HG02798 (cell line): ENCODE measurements around the gene LMBR1.
"Not testable (repeated sequence)": the region's sequence is repeated elsewhere in the genome, so short reads cannot be mapped to it uniquely, and the experiment has no call there.

ENCODE experiments used
- ATAC-seq: cut with Tn5 transposase; IDR thresholded peaks from one replicate; pipeline ENCODE4 v1.9.1; 2021; ENCODE audit warnings: mild to moderate bottlenecking; ENCODE audit not compliant: unreplicated experiment, poor library complexity

The LMBR1 gene

DNA sequence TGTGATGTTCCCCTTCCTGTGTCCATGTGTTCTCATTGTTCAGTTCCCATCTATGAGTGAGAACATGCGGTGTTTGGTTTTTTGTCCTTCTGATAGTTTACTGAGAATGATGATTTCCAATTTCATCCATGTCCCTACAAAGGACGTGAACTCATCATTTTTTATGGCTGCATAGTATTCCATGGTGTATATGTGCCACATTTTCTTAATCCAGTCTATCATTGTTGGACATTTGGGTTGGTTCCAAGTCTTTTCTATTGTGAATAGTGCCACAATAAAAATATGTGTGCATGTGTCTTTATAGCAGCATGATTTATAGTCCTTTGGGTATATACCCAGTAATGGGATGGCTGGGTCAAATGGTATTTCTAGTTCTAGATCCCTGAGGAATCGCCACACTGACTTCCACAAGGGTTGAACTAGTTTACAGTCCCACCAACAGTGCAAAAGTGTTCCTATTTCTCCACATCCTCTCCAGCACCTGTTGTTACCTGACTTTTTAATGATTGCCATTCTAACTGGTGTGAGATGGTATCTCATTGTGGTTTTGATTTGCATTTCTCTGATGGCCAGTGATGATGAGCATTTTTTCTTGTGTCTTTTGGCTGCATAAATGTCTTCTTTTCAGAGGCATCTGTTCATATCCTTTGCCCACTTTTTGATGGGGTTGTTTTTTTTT lies 16.7 kb upstream of the LMBR1 start:
- not testable (repeated sequence) for ATAC-seq

DNA sequence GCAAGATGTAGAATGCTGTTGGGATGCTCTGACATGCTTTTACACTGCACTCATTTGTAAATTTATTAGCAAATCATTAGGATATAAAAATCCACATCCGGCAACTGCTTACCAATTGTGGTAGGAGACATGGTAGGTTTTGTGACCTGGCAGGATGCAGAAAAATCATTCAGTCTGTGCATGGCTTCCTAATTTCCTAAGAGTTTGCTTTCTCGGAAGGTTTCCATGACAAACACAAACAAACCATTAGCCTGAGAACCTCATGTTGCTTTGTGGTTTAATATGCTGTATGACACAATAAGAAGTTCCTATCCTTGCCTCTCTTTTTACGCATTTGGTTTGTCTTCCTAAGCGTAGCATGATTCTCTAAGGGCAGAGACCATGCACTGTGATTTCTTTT lies 14.7 kb upstream of the LMBR1 start:
- ATAC-seq, result no peak

DNA sequence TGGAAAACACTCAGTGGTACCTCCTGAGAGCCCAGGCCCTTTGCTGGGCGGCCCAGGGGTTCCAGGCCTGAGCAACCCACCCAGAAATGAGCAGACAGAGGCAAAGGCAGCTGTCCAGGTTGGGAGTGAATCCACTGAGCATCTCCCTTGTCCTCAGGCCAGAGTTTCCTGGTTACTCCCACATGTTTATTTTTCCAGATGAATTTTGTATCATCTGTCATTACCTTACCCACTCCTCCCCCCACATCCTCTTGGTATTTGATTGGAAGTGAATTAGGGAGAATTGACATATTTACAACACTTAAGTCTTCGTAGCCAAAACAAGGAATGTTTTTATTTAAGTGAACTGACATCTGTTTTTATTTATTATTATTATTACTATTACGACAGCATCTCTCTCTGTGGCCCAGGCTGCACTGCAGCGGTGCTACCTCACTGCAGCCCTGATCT lies 13.2 kb upstream of the LMBR1 start:
- ATAC-seq, result no peak

DNA sequence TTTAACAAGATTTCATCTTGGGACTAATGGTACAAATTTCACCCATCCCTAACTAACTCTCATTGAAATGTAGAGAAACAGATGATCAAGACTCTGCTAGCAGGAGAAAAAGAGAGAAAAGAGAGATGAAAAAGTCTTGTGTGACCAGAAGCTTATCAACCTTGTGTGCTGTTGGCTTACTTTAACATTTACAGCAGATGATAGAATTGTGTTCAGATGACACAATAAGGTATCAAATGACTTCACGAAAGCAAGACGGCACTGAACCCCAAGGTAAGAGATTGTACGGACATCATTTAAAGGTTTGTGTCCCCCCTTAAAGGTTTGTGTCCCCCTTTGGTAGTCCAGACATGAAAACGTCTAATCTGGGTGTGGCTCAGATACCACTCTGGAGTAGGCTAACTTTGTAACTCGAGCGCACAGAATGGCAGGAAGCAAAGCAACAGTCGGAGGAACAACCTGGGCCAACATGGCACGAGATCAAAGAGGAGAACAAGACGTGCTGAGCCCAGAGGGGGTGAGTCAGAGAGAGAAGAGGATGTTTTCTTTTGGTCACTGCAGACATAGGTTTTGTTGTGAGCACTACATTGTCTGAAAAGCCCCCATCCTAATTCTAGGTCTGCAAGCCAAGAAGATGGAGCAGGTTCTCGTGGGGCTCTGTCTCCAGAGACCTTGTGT lies 10.4 kb upstream of the LMBR1 start:
- ATAC-seq, result no peak

DNA sequence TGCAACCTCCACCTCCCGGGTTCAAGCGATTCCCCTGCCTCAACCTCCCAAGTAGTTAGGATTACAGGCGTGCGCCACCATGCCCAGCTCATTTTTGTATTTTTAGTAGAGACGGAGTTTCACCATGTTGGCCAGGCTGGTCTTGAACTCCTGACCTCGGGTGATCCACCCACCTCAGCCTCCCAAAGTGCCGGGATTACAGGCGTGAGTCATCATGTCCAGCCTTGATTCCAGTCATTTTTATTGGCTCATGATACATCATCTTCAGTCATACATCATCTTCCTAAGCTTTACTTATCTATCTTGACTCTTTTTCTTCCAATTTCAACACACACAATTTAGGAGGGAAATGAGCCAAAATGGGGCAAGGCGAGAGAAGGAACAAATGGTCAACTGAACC lies 7.1 kb upstream of the LMBR1 start:
- not testable (repeated sequence) for ATAC-seq

DNA sequence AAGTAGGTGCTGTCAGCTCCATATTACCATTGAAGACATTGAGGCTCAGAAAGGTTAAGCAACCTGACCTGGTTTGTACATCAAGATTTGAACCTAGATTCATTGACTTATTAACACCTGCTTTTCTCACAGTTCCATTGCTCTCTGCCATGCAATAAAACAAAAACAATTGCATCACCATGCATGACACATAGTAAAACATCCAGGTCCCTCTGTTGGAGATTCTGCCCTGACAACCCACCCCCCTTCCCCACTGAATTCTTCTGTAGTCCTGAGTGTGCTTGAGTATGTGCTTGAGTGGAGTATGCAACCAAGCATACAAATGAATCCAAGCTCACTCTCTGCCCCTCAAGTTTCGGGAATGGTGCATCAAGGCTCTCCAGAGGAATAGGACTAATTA lies 6.0 kb upstream of the LMBR1 start:
- no peak for ATAC-seq

DNA sequence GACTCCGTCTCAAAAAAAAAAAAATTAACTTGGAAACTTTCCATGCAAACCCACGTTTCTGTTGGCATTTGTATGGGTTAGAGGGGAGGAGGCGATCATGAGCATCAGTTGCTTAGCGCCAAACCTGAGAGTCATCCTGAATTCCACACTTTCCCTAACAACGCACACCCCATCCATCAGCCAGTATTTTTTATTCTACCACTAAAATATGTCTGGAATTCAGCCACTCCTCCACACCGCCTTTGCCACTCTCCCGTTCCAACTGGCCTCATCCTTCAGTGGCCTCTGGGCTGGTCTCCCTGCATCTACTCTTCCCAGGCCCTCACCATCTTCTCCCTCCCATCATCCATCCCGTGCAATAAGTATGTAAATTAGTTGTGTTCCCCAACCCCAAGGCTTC lies 4.7 kb upstream of the LMBR1 start:
- ATAC-seq, result no peak

DNA sequence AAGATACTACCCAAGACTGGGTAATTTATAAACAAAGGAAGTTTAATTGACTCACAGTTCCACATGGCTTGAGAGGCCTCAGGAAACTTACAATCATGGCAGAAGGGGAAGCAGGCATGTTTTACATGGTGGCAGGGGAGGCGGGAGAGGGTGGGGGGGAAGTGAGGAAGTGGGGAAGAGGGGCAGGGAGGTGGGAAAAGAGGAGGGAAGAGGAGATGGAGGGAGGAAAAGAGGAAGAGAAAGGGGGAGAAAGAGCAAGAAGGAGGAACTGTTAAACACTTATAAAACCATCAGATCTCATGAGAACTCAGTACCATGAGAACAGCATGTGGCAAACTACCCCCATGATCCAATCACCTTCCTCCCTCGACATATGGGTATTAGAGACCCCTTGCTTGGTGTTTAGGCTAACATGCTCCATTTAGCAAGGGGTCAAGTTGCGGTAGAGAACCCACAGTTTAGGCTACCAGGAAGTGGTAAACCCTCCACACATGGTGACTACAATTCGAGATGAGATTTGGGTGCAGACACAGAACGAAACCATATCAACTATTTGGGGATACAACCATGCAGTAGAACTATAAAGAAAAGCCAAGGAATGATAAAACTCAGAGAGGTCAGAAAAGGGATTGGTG lies 3.5 kb upstream of the LMBR1 start:
- no peak for ATAC-seq

DNA sequence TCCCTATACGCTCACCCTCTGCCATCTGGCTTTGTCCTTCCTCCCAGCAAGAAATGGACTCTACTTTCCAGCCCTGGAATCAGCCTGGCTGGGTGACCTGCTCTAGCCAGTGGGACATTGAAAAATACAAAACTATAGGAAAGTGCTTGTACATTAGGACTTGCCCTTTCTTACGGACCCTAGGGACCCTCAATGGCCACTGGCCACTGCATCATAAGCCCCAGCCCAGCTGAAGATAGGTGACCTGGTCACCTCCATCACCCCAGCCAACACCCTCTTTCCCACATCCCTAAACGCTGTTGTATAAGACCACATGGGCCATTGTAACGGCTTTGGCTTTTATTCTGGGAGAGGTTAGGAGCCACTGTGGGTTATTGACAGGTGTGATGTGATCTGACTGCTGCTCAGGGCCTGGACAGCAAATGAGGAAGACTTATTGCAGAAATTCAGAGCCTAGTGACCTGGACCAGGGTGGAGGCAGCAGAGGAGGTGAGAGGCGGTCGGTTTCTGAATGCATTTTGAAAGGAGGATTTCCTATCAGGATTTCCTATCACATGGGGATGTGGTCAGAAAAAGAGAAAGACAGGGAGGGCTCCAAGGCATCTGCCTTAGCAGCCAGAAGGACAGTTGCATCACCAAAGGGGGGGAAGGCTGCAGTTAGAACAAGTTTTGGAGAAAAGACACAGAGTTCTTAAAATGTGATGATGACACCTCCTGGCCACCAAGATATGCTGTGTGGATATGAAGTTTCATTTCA lies 2.2 kb upstream of the LMBR1 start:
- ATAC-seq, result no peak

DNA sequence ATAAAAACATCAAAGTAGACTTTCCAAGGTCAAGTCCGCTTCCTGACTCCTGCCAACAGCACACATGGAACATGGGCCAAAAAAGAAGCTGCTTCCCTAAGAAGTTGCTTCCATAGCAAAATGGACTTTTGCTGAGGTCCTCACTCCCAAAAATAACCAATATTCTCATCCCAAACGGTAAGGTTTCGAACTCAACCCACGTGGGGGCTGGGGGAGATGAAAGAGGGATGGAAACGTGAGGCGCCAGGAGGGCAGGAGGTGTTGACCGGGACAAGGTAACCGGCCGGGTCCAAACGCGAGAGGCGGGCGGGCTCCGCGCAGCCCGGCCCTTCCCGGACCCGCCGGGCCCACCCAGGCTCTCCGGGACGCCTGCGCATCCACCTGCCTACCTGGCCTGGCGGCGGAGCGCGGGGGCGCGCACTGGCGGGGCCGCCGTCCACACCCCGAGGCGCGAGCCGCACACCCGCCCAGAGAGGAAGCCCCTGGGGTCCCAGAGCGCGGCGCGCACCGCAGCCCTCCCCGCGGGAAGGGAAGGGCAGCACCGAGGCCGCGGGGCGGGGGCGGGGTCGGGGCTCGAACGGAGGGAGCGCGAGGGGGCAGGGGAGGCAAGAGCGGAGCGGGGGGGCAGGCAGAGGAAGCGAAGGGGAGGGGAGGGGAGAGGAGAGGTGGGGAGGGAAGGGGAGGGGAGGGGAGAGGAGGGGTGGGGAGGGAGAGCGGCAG lies 742 bp downstream of the LMBR1 start:
- peak; percentile 27 for ATAC-seq

DNA sequence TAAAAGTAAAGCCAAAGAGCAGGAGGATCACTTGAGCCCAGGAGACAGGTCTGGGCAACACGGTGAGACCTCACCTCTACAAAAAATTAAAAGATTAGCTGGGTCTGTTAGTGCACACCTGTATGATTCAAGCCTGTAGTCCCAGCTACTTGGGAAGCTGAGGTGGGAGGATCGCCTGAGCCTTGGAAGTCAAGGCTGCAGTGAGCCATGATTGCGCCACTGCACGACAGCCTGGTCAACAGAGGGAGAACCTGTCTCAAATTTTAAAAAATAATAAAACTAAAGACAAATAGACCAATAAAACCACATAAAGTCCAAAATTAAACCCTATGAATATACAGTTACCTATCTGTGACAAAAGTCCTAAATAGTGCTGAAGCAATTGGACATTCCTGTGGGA lies 3.2 kb downstream of the LMBR1 start:
- no peak for ATAC-seq

DNA sequence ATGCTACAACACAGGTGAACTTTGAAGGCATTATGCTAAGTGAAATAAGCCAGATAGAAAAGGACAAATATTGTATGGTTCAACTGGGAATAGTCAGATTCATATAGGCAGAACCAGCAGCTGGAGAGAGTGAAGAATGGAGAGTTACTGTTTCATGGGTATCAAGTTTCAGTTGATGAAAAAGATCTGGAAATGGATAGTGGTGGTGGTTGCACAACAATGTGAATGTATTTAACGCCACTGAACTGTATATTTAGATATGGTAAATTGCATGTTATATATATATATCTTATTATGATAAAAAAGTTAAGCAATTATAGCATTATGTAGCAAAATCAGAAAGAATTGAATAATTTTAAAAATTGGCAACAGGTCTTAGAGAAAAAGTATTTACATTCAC lies 3.9 kb downstream of the LMBR1 start:
- no peak for ATAC-seq

DNA sequence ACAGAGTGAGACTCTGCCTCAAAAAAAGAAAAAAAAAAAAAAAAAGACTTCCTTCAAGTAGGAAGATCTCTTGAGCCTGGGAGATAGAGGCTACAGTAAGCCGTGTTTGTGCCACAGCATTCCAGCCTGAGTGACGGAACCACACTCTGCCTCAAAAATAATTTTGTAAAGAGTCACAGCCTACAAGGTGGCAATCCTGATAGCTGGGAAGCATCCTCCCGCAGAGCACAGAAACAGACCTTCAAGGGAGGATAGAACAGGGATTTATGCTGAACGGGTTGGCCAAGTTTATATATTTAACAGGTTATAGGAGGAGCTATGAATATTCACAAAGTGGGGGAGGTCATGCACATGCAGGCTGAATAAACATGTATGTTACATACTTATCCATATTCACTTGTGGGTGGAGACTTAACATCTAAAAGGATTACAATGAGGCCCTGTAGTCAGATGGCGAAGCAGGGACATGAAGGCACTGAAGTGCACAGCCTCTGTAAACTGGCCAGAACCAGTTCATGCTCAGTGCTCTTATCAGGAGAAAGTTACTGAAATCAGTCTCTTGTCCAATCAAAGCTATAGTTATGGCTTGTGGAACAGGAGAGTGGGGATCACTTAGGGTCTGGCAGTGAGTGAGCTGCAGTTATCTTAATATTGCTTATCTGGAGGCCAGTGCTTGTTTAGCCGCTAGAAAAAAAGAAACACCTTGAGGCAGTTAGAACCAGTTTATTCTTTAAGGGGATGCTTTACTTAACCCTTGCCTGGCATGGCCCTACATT lies 6.8 kb downstream of the LMBR1 start:
- ATAC-seq, result no peak

DNA sequence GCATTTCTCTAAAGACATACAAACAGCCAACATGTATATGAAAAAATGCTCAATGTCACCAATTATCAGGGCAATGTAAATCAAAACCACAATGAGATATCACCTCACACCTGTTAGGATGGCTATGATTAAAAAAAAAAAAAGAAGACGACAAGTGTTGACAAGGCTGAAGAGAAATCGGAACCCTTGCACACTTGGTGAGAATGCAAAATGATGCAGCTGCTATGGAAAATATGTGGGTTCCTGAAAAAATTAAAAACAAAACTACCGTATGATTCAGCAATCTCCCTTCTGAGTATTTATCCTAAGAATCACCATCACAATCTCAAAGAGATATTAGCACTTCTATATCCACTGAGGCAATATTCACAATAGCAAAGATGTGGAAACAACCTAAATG lies 11.3 kb downstream of the LMBR1 start:
- ATAC-seq, result no peak

DNA sequence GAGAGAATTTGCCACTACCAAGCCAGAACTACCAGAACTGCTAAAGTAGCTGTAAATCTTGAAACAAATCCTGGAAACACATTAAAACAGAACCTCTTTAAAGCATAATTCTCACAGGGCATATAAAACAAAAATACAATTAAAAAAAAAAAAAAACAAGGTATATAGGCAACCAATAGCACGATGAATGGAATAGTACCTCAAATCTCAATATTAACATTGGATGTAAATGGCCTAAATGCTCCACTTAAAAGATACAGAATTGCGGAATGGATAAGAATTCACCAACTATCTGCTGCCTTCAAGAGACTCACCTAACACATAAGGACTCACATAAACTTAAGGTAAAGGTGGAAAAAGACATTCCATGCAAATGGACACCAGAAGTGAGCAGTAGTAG lies 17.2 kb downstream of the LMBR1 start:
- ATAC-seq, result no peak

DNA sequence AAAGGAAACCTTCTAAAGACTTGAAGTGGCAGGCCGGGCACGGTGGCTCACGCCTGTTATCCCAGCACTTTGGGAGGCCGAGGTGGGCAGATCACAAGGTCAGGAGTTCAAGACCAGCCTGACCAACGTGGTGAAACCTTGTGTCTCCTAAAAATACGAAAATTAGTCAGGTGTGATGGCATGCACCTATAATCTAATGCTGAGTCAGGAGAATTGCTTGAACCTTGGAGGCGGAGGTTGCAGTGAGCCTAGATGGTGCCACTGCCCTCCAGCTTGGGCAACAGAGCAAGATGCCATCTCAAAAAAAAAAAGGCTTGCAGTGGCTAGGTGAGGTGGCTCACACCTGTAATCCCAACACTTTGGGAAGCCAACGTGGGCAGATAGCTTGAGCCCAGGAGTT lies 24.6 kb downstream of the LMBR1 start:
- ATAC-seq, result not testable (repeated sequence)

DNA sequence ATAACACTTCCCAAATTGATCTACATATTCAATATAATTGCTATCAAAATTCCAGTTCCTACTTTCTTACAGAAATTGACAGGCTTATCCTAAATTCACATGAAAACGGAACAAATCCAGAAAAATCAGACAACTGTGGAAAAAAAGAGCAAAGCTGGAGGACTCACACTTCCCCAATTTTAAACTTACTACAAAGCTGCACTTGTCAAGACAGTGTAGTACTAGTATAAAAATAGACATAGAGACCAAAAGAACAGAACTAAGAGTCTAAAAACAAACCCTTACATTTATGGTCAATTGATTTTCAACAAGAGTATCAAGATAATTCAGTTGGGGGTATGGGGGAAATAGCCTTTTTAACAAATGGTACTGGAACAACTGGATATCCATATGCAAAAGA lies 27.5 kb downstream of the LMBR1 start:
- no peak for ATAC-seq

DNA sequence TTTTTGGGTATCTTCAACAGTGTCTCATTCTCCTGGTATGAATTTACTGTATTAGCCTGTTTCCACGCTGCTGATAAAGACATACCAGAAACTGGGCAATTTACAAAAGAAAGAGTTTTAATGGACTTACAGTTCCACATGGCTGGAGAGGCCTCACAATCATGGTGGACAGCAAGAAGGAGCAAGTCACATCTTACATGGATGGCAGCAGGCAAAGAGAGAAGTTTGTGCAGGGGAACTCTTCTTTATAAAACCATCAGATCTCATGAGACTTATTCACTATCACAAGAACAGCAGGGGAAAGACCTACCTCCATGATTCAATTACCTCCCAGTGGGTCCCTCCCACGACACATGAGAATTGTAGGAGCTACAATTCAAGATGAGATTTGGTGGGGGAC lies 31.0 kb downstream of the LMBR1 start:
- ATAC-seq, result not testable (repeated sequence)

DNA sequence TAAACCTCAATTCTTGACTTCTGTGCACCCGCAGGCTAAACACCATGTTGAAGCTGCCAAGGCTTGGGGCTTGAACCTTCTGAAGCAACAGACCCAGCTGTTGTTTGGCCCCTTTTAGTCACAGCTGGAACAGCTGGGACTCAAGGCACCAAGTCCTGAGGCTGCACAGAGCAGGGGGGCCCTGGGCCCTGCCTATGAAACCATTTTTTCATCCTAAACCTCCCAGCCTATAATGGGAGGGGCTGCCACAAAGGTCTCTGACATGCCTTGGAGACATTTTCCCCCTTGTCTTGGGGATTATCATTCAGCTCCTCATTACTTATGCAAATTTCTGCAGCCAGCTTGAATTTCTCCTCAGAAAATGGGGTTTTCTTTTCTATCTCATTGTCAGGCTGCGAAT lies 31.8 kb downstream of the LMBR1 start:
- no peak for ATAC-seq

DNA sequence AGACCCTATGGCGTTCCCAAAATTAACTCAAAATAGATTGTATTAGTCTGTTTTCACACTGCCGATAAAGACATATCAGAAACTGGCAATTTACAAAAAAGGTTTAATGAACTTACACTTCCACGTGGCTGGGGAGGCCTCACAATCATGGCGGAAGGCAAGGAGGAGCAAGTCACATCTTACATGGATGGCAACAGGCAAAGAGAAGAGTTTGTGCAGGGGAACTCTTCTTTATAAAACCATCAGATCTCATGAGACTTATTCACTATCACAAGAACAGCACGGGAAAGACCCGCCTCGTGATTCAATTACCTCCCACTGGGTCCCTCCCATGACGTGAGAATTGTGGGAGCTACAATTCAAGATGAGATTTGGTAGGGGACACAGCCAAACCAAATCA lies 32.9 kb downstream of the LMBR1 start:
- not testable (repeated sequence) for ATAC-seq
